NCI-H460 (cell line): ENCODE results near the gene CDH20. TPM values are rescaled to one million over a fixed set of nuclear protein-coding genes. Genes with fewer than 3 reads are reported as not detected.

ENCODE experiments used
- DNase-seq: peaks from one replicate; pipeline ENCODE4 v3.0.0-alpha.2; 2016; ENCODE audit warnings: low read depth; ENCODE audit errors: extremely low read depth
- polyA plus RNA-seq: library from polyadenylated mRNA; depleted of rRNA; stranded (reverse); fragments of >200 nt; gene quantifications from 2 replicates; pipeline ENCODE4 v1.2.3, GENCODE V29; 2014; cell fraction: nucleus; rRNA removed
- total RNA-seq: library from RNA; depleted of rRNA; stranded (reverse); fragments of >200 nt; shearing (Covaris generic); gene quantifications from 2 replicates; pipeline ENCODE4 v1.2.3, GENCODE V29; 2014; rRNA removed

The CDH20 gene
- total RNA-seq, result not detected in 2 replicates
- polyA plus RNA-seq, result not detected in 2 replicates

DNA sequence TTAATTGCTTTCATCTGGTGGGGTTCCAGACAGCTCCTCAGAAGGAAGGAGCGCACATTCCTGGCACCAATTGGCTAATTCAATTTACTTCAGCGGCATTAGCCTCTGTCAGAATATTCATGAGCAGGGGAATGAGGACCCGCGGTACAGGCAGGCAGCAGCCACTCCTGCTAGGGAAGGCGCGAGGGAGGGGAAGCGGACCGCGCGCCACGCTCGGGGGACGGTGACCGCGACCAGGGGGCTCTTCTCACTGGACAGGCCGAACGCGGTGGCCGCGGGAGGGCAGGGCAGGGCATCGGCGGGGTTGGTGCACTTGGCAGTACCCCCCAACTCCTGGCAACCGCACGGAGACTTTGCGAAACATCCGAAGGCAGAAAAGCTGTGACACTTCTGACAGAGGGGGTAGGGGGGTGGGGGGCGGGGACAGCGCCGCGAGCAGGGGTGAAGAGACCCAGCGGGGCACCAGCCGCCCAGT lies at the start of gene CDH20:
Gene CDH20 (plus strand): TSS at position 160 of the 475 bp plus-strand sequence.
- no peak for DNase-seq

DNA sequence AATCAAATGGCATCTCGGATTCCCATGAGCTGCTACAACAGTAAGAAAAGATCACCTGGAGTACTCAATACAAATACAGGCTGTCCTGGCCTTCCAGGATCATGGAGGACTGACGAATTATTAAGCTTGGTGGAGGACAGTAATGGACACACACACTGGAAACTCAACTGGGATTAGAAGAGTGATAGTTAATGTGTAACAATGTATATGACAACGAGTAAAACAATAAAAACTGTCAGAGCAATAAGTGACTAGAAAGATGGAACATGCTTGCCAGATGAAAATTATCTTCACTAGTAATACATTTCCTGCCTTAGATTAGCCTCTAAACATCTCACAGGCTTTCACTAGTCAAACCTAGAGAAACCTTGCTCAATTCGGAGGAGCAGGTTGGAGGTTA lies 49.2 kb upstream of the CDH20 start:
- no peak for DNase-seq

DNA sequence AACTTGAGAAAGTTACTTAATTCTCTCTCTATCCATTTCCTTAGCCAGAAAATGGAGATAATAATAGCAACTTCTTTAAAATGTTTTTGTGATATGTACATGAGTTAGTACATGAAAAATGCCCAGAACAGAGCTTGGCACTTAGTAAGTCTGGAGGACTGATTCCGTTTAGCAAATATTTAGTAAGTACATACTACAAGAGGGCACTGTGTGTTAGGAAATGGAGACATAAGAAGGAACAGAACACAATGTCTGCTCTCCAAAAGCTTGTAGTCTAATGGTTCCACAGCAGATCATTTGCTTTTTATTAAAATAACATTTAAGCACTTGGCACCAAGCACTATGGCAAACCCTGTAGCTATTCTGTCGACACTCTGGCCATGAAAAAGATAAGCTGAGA lies 47.5 kb upstream of the CDH20 start:
- no peak for DNase-seq

DNA sequence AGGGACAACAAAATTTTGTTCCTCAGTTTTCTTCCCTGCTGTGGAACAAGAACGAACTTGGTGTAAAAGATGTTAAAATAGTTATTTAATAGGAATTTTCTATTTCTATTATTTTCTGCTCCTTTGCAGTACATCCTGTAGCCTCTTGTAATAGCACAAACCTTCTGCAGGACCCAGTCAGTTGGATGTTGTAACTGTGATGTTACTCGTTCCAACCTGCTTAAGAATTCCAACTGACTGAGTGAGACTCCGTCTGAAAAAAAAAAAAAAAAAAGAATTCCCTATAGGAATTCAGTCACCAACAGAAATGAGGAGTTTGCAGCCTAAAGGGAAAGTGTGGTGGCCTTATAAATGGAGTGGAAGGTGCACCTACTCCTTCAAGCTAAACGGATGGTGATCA lies 46.4 kb upstream of the CDH20 start:
- no peak for DNase-seq

DNA sequence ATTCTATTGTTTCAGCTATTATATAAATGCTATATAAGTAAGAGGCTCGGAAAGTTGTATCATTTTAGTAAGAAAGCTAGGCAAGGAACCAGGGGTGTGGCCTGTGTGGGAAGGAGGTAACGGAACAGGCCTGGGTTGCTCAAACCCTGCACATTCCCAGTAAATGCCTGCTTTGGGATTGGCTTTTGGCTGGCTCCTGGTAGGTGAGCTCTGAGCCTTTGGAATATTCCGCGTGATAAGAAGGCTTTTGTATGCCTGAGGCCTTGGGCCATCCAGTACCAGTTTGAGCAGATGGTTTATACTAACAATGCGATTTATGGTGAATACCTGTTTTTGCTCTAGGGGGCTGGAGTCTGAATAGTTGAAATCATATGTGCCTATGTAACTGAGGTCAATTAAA lies 42.6 kb upstream of the CDH20 start:
- DNase-seq, result no peak

DNA sequence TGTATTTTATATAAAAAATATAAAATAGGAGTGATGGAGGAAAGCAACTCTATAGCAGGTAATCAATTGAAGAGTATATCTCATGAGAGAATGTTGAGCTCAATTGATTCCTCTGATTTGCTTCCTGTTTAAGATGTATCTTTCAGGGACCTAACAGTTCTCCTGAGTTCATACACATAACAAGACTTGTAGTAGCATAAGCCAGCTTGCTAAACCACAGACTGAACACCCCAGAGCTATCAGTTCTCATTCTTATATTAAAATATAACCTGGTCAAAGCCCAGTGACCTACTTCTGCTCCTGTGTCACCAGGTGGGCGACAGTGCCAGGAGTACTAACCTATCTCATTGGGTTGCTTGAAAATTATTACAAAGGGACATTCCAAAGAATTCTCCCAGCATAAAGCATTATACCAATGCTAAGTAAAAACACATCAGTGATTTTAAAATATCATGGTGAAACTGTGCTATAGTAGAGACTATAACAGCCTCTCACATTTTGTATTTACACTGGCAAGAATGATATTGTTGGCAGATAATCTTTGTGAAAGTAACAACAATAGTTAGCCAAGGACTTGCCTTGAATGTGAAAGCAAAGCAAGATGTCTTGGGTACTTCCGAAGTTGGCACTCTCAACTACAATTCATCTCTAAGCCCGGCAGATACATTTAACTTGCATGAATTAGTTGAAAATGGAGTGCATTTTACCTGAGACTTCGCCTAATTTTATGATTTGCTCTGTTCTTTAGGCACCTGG lies 40.8 kb upstream of the CDH20 start:
- DNase-seq, result no peak

DNA sequence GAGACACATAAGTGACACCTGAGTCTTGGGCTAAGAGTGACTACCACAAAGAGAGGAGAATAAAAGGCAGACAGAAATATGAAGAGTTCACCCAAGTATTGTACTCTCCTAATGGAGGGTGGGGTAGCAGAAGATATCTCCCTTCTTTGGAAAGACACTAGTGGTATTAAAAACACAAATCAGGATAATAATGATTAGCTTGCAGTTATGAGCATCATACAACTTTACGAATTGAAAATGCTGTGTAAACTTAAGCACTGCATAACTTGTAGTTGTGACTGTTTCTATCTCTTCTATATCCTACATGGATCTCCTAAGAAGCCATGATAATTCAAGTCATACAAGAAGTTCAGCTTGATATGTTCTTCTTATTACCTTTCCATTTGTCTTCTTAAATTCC lies 38.1 kb upstream of the CDH20 start:
- no peak for DNase-seq

DNA sequence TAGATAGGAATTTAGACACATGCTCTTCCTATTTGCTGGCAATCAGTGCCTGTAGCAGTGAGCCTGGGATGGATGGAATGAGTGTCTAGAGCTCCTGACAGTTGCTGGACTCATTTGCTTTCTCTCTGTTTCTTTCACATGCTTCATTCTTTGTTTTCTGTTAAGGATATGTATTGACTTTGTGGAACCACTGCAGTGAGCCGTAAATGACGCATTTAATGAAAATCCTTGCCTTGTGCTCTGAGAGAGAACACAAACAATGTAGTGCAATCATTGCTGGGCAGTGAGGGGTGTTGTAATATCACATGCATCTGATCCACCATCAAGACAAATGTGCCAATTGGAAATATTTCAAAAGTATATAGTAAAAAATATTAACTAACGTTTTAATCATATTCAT lies 25.2 kb upstream of the CDH20 start:
- no peak for DNase-seq

DNA sequence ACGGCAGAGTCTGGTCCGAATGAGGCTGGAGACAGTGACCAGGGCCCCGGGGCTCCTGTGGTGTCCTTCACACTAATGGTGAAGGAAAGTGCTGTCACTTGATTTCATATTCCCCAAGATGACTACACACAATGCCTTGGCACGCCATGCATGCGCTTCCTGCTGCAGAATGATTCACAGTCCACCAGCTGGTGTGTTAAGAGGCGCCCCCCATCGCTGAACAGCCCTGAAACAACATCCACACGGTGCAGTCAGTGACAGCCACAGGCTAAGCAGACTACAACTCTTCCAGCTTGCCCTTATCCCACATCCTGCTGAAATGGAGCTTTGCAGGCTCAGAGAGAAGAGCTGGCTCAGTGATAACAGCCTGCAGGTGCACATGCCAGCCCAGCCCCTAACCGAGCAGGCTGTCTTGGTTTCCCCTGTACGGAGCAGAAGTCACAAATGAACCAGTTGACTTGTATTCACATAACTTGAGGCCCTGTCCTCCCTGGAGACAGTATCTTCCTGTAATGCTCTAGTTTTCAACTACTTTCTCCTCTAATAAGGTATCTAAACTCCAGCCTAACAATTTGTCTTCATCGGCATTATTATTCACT lies 24.3 kb upstream of the CDH20 start:
- no peak for DNase-seq

DNA sequence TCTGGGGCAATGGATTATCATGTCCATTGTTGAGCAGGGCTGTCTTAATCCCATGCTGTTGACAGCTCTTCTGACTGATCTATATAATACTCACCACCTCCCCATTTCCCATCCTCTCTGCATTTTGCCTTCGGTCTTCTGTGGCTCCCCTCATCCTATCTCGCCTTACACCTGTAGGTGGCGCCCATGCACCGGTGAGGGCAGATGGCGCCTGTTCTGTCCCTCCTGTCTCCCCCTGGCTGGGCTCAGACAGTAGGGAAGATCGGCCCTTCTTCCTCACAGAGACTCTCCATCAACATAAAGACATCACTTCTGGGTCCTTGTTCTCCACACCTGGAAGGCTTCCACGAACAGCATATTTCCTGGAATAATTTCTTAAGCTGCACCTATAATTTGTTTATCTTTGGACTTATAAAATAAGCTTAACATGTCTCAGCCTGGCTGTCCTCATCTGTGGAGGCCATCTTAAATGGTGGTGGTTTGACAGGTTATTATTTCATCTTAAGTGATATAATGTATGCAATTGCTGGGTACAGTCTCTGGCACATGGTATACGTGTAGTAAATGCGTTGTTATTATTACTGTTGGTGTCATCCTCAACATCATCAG lies 10.9 kb upstream of the CDH20 start:
- peak; percentile 27 for DNase-seq

DNA sequence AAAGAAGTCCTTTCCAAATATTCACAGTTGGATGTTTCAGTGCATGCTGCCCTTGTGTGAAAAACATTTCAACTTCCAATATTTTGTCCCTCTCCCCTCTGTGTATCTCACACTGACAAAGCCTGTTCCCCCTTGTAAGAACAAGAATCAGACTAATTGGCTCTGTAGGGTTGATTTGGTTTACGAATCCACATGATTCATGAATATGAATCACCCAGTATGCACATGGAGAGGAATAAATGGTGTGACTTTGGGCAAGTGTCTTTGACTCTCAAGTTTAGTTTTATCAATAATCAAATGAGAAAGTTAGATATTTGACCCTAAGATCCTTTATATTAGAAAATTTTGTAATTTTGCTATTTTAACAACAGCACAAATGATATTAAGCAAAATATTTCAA lies 9.3 kb upstream of the CDH20 start:
- no peak for DNase-seq

DNA sequence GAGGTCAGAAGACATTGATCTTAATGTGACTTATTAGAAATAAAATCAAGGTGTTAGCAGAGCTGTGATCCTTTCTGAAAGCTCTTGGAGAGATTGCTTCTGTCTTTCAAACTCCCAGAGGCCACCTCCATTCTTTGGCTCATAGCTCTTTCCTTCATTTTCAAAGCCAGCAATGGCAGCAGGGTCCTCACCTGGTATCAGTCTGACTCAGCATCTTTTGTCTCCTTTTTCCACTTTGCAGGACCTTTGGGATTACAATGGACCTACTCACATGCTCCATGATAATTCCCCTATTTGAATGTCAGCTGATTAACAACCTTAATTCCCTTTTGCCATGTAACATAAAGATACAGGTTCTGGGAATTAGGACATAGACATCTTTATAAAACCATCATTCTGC lies 6.8 kb upstream of the CDH20 start:
- DNase-seq, result no peak

DNA sequence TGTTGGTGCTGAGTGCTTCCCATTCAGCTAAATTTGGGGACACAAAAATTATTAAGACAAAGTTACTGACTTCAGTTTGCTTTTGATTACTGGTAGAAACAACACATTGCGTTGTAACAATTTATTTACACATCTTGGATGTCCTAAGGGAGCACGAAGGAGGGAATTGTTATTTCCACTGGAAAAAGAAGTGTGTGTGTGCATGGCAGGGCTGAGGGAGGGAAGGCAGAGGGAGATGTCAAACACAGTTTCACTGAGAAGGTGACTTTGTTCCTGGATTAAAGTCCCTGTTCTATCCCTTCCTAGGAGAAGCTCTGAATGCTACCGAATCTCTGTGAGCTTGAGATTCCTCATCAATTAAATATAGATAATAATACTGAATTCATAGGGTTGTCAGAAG lies 3.8 kb upstream of the CDH20 start:
- no peak for DNase-seq

DNA sequence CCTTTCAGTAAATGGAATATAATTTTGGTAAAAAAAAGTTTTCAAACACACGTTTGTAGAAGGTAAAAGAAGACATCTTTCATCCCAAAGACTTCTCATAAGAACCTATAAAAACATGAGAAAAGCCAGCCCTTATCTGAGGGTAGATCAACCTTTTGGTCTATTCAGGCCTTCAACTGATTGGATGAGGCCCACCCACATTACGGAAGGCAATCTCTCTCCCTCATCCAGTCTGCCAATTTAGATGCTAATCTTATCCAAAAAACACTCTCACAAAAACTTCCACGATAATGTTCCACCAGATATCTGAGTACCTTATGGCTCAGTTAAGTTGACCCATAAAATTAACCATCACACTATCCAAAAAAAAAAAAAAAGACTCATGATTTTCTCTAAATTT lies 2.2 kb upstream of the CDH20 start:
- no peak for DNase-seq

DNA sequence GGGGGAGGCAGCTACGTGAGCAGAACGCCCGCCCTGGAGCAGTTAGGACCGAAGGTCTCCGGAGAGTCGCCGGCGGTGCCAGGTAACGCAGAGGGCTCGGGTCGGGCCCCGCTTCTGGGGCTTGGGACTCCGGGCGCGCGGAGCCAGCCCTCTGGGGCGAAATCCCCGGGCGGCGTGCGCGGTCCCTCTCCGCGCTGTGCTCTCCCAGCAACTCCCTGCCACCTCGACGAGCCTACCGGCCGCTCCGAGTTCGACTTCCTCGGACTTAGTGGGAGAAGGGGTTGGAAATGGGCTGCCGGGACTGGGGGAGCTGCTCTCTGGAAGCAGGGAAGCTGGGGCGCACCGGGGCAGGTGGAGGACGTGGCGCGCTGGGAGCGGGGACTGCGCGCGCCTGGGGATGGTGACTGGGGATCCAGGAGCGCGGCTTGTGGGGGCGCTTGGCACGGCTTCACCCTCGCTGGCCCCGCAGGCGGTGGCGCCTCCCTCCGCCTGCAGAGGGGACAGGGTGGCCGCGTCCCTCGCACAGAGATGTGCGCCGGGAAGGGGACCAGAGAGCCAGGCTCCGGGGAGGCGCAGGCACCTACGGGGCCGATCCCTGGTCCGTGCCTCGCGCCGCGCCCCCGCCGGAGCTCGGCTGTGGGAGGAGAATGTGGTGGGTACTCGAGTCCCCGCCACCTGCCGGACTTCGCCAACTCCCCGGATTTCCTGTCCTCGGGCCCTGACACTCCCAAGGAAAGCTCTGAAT lies 688 bp downstream of the CDH20 start:
- no peak for DNase-seq

DNA sequence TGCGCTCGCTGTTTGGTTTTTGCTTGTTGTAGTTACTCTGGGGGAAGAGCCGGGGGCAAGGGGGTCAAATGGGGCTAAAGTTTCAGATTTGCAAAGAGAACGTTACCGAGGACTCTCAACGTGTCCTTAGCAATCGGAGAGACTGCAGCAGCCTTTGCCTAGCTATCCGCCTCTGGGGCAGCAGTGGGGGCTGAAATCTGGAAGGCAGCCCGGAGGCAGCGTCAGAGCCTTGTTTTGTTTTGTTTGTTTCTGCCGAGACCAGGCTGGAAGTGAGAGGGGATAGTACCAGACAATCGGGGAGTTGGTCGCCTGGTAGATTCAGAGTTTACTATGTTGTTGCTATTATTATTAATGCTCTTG lies 1.2 kb downstream of the CDH20 start:
- DNase-seq, result no peak

DNA sequence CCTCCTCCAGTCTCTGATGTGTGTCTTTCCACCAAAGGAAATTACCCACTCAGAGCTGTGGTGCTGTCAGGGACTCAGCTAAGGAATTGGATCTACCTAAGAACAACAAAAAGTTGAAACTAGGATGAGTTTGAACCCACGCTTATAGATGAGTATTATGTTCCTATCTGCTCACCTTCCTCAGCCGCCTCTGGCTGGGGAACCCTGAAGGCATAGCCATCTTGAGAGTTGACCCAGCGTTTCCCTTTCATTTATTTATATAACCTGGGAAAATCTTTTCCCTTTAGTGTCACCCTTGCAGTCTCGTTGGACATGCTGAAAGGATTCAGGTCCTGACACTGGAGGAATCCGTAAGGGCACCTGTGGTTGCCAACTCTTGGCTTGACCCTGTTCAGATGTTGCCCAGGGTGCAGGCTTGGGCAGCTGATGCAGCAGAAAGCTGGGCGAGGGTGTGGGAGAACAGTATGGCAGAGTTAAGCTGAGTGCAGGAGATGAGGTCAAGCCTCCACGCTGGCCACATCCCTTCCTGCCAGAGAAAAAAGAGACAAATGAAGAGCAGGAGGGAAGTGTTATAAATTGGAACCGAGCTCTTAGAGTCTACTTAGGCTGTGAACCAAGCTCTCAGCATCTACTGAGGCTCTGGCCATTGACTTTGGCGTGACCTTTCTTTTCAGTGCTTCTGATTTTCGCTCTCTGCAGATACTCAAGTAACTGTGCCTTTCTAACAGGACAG lies 1.9 kb downstream of the CDH20 start:
- DNase-seq, result no peak

DNA sequence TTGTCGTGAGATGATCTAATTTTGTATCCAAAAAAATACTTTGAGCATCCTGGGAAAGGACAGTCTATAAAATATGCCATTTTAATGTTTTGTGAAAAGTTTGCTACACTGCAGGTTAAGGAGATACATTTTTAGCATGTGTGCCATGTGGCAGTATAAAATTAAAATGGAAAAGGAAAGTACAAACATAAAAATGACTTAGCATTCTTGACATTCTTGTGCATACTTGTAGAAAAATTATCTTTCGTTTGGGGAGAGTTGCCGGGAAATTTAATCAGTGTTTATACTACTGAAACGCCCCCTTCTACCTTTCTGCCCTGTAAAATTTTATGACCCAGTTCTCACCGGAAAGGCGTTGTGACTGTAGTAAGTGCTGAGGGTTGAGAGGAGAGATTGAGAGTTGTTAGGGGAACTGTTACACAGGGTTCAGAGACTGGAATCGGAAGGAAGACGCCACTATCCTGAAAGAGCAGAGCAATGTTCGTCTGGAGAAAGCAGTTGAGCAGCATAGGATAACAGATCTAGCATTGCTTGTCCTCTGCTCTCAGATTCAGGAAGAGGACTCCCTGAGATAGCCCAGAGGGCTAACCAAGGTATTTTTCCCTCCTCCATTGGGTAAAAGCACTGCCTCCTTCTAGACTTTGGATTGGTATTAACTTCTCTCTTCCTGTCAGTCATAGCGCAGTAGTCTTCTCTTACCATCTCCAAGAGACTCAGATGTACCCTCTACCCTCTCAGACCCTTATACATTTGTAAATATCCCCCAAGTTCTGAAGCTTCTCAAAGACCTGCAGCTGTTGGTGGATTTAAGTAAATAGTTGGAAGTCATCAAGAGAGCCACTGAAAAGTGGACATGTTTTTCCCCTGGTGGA lies 2.7 kb downstream of the CDH20 start:
- DNase-seq, result no peak

DNA sequence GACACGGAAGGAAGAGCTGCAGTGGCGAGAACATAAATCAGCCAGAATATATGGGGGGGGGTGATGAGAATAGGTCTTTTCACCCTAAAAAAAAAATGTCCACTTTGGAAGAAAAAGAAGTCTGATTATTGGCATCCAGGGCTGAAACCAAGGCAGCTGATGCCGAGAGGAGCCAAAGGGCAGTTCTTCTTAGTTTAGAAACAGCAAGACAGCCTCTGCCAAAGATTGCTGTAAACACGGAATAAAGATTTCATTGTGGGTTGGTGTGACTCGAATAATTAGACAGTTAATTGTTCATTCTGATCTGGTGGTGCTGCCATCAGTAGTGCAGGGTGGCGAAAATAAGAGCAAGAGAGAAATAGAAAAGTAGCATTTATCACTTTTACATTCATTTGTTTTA lies 3.5 kb downstream of the CDH20 start:
- DNase-seq, result no peak

DNA sequence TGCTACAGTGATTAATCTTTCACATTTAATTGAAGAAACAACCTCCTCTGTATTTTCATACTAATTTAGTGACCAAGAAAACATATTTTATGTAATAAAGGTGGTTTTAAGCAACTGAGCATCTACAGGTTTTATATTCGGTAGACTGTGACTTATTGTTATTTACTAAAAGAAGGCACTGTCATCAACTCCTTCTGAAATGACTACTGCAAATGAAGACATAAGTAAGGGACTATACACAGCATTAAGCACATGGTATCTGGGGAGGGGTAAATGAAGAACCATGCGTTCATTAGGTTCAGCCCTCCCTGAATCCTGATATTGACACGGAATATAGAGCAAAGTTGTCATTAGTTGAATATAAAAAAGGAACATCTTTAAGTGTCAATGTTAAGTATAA lies 4.3 kb downstream of the CDH20 start:
- DNase-seq, result no peak
